ENCODE measurements around the gene SLC35A3. TPM values are rescaled to one million over a fixed set of nuclear protein-coding genes. Genes with fewer than 3 reads are reported as not detected.

Gene SLC35A3
- total and polyA plus RNA-seq, 12 donors: 3.2 to 9.4 (median 8.0) TPM

GRCh38 chr1:100034470-100034869, 64.7 kb downstream of the SLC35A3 start:
- intact Hi-C loops (cut with DNase I): loop anchor here in 1 of 10 donors (5.0 kb wide), 1 partner anchor 62 kb away; no protein-coding TSS in a partner anchor

GRCh38 chr1:100035214-100035613, 65.4 kb downstream of the SLC35A3 start:
- Histone ChIP-seq H3K27ac (no peak overlapping the region), H3K27me3 (no peaks in the 10 kb centered on the region), H3K4me1 (peaks cover 0 to 29% (median 20%) of the 10 kb centered on the region in 9 donors), H3K9me3 (no peaks in the 10 kb centered on the region), H3K4me3 (no peak overlapping the region), H3K36me3 (no peaks in the 10 kb centered on the region)
- no peak for TF ChIP-seq CTCF (IDR thresholded peaks at IDR 0.05)
- WGBS, 2 donors: 96 to 97% methylated on average over 1 of the region's 1 CpG
- ATAC-seq (no peak), DNase-seq (no peak)
- intact Hi-C loops (cut with DNase I): loop anchor here in 4 of 10 donors (5.0 kb wide), 2 partner anchors 63 to 97 kb away; partner anchors contain the start of genes SASS6 (in 2 of the 4) and TRMT13 (in 2 of the 4)

More at GRCh38 chr1:100034470-100034869, 64.7 kb downstream of the SLC35A3 start:
- DNase-seq: no peak
- H3K9me3 ChIP-seq: no peaks in the 10 kb centered on the region
- no peak for ATAC-seq
- no peak overlapping the region for H3K27ac ChIP-seq
- peaks cover 0 to 21% (median 12%) of the 10 kb centered on the region in 9 donors for H3K4me1 ChIP-seq
- no peaks in the 10 kb centered on the region for H3K36me3 ChIP-seq
- H3K27me3 ChIP-seq: no peaks in the 10 kb centered on the region
- TF ChIP-seq CTCF (IDR thresholded peaks at IDR 0.05): peak in 4 of 9 donors; percentile 3 to 37 (median 26)
- no peak overlapping the region for H3K4me3 ChIP-seq

- peak in 4 of 8 donors; percentile 3 to 7 (median 6) for ATAC-seq
- H3K4me1 ChIP-seq: peaks cover 0 to 47% (median 27%) of the 10 kb centered on the region in 9 donors
- 23 to 27% methylated on average over 11 of the region's 11 CpGs for WGBS, 2 donors
- no peaks in the 10 kb centered on the region for H3K36me3 ChIP-seq
- intact Hi-C loops (cut with DNase I): loop anchor here in 4 of 10 donors (5.0 kb wide), 2 partner anchors 65 to 95 kb away; partner anchors contain the start of genes SASS6 (in 2 of the 4) and TRMT13 (in 2 of the 4)
- H3K4me3 ChIP-seq: peak overlapping the region; percentile 74 to 94 (median 86)
- H3K9me3 ChIP-seq: no peaks in the 10 kb centered on the region
- H3K27me3 ChIP-seq: no peaks in the 10 kb centered on the region
- H3K27ac ChIP-seq: peak overlapping the region; percentile 91 to 98 (median 96)
- no peak for DNase-seq
- TF ChIP-seq CTCF (IDR thresholded peaks at IDR 0.05): no peak
Measured at GRCh38 chr1:100036718-100037655, 67.2 kb downstream of the SLC35A3 start.

GRCh38 chr1:100037656-100037926, 67.8 kb downstream of the SLC35A3 start:
- peaks cover 0 to 52% (median 32%) of the 10 kb centered on the region in 9 donors for H3K4me1 ChIP-seq
- no peak for TF ChIP-seq CTCF (IDR thresholded peaks at IDR 0.05)
- 0 to 1% methylated on average over 8 of the region's 8 CpGs for WGBS, 2 donors
- H3K9me3 ChIP-seq: no peaks in the 10 kb centered on the region
- ATAC-seq: no peak
- H3K27me3 ChIP-seq: no peaks in the 10 kb centered on the region
- peak overlapping the region; percentile 74 to 94 (median 86) for H3K4me3 ChIP-seq
- H3K36me3 ChIP-seq: no peaks in the 10 kb centered on the region
- peak overlapping the region; percentile 91 to 98 (median 96) for H3K27ac ChIP-seq
- intact Hi-C loops (cut with DNase I): loop anchor here in 4 of 10 donors (5.0 kb wide), 2 partner anchors 65 to 95 kb away; partner anchors contain the start of genes SASS6 (in 2 of the 4) and TRMT13 (in 2 of the 4)
- DNase-seq: no peak

All from heart right ventricle (tissue), 16 donors.